PC-3 (cell line): ENCODE measurements around the gene DPY19L3.

Experiments used
- EZH2 ChIP-seq: fragments of 300-600 bp; sonication (generic); IDR thresholded peaks from one replicate; pipeline ENCODE4 v1.6.1; 2017; ENCODE audit warnings: antibody characterized with exemption, mild to moderate bottlenecking, low read length; ENCODE audit not compliant: unreplicated experiment
- EZH2phosphoT487 ChIP-seq: fragments of 300-600 bp; sonication (generic); IDR thresholded peaks from 2 replicates; pipeline ENCODE4 v1.6.1; 2018; ENCODE audit warnings: mild to moderate bottlenecking, antibody characterized with exemption, low read length, borderline replicate concordance
- TF ChIP-seq, protein P1 (sequence below): fragments of 300-600 bp; sonication (generic); conservative IDR thresholded peaks from 2 replicates; pipeline ENCODE4 v1.5.1; 2017; ENCODE audit warnings: antibody characterized with exemption, low read depth, mild to moderate bottlenecking, low read length

DNA sequence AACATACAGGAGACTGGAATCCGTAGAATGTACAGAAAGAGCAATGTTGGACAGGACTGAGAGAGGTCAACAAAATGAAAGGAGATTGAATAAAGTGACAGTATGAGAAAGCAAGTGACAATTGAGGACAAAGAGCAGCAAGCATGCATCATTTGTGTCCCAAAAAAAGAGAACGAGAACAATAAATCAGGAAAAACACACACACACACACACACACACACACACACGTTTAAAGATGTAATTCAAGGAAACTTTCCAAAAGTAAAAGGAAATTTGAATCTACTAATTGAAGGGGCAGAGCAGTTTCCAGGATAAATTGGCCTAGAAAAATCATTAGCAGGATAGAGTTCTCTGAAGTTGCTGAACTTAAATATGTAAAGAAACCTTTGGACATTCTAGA, 16.9 kb downstream of the DPY19L3 start:
- TF ChIP-seq, protein P1, sequence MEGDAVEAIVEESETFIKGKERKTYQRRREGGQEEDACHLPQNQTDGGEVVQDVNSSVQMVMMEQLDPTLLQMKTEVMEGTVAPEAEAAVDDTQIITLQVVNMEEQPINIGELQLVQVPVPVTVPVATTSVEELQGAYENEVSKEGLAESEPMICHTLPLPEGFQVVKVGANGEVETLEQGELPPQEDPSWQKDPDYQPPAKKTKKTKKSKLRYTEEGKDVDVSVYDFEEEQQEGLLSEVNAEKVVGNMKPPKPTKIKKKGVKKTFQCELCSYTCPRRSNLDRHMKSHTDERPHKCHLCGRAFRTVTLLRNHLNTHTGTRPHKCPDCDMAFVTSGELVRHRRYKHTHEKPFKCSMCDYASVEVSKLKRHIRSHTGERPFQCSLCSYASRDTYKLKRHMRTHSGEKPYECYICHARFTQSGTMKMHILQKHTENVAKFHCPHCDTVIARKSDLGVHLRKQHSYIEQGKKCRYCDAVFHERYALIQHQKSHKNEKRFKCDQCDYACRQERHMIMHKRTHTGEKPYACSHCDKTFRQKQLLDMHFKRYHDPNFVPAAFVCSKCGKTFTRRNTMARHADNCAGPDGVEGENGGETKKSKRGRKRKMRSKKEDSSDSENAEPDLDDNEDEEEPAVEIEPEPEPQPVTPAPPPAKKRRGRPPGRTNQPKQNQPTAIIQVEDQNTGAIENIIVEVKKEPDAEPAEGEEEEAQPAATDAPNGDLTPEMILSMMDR = no peak
- TF ChIP-seq EZH2 (no peak), EZH2phosphoT487 (no peak)
